Measurements from ENCODE around the gene KDR.

KDR gene

GRCh38 chr4:55124322-55125076 lies 896 bp downstream of the KDR start:
- no peak for DNase-seq (ENCODE audit: low read depth in 2 of 3, low spot score in 1 of 3)

DNA sequence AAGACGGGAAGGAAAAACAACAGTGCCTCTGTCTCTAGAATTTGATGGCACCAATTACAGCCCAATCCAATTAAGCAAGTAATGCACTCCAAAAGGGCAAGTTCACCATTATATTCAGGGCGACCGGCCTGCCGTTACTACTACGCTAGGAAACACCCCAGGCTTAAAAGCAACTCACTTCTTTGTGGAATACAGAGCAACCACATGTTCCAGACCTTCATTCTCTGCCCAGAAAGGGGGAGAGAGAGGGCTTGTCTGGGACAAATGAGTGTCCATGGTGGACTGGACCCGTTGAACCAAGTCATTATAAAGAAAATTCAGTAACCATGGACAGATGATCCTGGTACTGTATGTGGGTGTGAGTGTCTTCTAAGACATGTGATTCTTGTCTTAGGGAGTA lies 1.6 kb downstream of the KDR start:
- no peak for DNase-seq (ENCODE audit: low read depth in 2 of 3, low spot score in 1 of 3)

GRCh38 chr4:55122235-55122634 lies 3.2 kb downstream of the KDR start:
- no peak for DNase-seq (ENCODE audit: low read depth in 2 of 3, low spot score in 1 of 3)

GRCh38 chr4:55121246-55121645 lies 4.1 kb downstream of the KDR start:
- DNase-seq (ENCODE audit: low read depth in 2 of 3, low spot score in 1 of 3), result no peak

GRCh38 chr4:55118397-55118796 lies 7.0 kb downstream of the KDR start:
- DNase-seq (ENCODE audit: low read depth in 2 of 3, low spot score in 1 of 3), result no peak

DNA sequence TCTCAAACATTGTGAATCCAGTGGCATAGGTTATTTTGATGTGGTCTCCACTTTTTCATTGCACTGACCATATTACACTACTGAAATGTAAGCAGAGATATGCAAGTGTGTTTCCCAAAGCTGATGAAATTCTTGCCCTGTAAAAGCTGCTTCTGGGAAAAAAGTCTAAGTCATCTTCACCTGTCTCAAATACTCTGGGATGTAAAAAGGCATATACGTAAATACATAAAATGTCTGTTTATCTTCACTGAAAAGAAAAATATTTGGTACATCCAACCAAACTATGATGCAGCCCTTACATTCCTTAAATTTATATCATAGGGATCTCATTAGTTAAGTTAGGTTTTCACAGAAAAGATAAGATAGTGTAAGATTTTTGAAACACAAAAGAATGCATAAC lies 7.9 kb downstream of the KDR start:
- DNase-seq (ENCODE audit: low read depth in 2 of 3, low spot score in 1 of 3), result no peak

DNA sequence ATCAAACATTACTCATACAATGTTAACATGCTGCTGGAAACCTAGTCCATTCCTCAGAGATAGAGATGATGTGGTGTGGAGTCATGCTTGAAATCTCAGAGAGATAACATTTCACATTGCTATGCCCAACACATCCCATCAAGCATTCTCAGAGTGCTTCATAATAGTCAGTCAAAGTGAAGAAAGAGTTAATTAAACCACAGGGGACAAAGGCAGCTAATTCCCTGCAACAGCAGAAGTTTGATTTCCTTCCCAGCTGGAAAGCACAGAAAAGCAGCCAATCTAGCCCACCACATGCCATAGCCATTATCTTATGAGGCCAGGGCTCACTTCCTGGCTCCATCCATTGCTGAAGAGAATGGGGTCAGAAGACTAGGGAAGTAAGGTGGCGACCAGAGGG lies 8.9 kb downstream of the KDR start:
- DNase-seq (ENCODE audit: low read depth in 2 of 3, low spot score in 1 of 3), result no peak

DNA sequence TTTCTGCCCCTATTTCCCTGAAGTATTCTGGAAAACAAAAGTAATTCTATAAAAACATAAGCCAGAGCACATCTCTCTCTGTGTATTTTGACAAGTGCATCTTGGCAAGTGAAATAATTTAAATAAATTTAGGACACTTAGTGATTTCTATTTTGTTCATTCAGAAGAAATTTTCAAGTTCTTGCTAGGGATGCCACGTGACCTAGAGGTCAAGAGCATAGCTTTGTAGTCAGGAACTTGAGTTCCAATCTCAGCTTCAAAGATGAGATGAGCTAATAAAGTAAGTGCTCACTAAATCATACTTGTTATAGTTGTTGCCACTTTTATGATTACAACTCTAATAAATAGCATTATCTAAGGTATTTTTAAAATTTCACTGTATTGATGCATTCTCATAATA lies 13.8 kb downstream of the KDR start:
- DNase-seq (ENCODE audit: low read depth in 2 of 3, low spot score in 1 of 3), result no peak

GRCh38 chr4:55110131-55110530 lies 15.3 kb downstream of the KDR start:
- DNase-seq (ENCODE audit: low read depth in 2 of 3, low spot score in 1 of 3), result no peak

DNA sequence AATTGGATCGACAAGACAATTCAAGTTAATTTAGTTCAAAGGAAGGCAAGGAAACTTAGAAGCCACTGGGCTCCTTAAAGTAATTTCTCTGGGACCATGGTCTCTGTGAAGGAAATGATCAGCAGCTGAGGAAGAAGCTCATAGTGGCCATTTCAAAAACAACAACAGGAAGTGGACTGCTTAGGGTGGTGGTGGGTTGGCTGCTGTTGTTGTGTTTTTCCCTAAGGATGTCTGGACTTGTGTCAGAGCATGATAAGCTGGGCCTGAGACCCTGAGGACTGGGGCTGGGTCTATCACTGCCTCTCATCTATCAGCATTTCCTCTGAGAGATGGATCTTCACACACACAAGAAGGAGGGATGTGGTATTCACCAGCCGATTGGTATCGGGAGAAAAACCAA lies 18.3 kb downstream of the KDR start:
- no peak for DNase-seq (ENCODE audit: low read depth in 2 of 3, low spot score in 1 of 3)

DNA sequence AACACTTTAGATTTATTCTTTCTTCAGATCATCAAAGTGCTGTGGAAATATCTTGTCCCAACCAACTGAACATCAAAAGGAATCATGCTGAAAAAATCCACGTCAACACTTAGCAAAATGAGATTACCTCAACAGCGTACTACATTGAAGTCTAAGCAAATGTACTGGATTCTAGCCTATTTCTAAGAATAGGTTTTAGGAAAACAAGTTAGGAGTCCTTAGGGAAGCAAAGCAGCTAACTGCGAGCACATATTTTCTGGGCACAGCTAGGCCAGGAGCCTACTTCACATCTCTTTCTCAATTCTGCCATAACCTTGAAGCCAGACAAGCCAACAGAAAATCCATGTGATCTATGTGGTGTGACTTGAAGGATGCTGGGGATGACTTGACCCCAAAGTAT lies 22.2 kb downstream of the KDR start:
- no peak for DNase-seq (ENCODE audit: low read depth in 2 of 3, low spot score in 1 of 3)

DNA sequence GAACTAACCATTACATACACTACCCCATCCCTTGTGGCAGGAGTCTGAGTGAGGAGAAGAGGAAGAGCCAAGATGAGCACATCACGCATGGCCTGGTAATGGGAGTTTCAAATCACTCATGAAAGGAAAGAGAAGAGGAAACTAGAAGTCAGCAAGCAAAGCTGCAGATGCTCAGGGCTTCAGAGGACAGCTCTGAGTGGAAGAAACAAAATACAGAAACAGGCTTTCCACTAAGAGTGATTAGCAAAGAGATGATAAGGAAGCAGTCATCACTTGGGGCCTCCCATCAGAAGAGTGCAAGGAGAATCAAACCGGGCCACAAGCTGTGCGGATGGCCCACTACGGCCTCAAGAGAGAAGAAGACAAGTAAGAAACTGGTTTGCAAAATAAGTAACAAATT lies 25.6 kb downstream of the KDR start:
- no peak for DNase-seq (ENCODE audit: low read depth in 2 of 3, low spot score in 1 of 3)

DNA sequence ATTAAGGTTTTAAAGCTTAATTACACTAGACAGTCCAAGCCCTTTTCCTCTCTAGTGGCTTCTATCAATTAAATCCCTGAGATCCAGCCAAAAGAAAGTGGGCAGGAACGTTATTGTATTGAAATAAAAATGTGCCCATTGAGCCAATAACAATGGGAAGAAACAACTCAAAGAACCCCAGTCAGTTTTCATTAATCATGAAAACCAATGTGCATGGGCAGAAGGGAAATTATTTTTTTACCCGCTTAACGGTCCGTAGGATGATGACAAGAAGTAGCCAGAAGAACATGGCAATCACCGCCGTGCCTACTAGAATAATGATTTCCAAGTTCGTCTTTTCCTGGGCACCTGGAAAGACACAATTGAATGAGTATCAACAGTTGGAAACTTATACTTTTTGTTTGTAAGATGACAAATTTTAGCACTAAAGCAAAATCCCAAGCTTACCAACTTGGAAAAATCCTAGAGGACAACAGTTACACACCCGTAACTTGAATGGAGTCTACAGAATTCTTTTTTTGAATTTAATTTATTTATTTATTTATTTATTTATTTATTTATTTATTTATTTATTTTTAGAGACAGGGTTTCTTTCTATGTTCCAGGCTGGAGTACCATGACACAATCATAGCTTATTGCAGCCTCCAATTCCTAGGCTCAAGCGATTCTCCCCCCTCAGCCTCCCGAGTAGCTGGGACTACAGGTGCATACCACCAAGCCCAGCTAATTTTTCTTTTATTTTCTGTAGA lies 26.8 kb downstream of the KDR start:
- DNase-seq (ENCODE audit: low read depth in 2 of 3, low spot score in 1 of 3), result no peak

DNA sequence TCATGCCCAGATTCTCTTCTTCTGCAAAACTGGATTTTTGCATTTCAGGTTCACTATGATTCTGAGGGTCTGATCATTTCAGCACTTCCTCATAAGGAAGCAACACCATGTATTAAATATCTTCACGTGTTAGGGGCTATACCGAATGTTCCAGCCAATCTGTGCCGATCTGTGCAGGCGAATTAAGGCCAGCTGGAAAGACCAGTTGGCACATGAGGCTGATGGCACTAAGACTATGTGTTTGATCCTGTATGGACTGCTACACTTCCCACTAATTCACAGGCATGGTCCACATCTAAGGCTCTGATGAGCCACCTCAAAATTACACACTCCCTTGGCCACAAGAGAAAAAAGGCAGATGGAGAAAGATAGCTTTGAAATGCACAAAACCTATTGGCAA lies 28.8 kb downstream of the KDR start:
- no peak for DNase-seq (ENCODE audit: low read depth in 2 of 3, low spot score in 1 of 3)

- no peak for DNase-seq (ENCODE audit: low read depth in 2 of 3, low spot score in 1 of 3)
These were observed 29.4 kb downstream of the KDR start for GRCh38 chr4:55096045-55096444.

DNA sequence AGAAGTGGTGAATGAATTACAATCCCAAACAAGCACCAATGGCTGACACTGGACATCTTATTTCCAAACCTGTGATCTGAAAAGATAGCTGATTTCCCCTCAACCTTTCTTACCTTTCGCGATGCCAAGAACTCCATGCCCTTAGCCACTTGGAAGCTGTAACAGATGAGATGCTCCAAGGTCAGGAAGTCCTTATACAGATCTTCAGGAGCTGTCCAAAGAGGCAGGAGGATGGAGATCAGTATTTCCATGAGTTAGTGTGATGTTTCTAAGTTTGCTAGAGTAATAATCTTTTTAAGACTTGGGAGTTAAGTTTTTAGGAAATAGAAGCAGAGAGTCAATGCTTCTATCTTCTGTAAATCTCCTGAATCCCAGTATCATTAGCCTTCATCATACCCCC lies 32.9 kb downstream of the KDR start:
- DNase-seq (ENCODE audit: low read depth in 2 of 3, low spot score in 1 of 3), result no peak

DNA sequence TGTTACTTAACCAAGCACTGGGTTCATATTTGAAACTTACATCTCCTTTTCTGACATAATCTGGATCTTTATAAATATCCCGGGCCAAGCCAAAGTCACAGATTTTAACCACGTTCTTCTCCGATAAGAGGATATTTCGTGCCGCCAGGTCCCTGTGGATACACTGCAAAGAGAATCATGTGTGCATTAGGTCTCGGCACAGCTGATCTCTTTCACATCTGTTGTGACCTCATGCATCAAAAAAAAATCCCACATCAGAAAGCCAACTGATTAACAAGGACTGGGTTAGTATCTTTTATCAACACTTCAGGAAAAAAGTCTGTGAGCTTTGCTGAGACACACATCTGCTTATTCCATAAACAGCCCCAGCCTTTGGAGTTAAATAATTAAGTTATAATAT lies 35.5 kb downstream of the KDR start:
- DNase-seq (ENCODE audit: low read depth in 2 of 3, low spot score in 1 of 3), result no peak

- DNase-seq (ENCODE audit: low read depth in 2 of 3, low spot score in 1 of 3), result no peak
These were observed 37.5 kb downstream of the KDR start for GRCh38 chr4:55087913-55088260.

DNA sequence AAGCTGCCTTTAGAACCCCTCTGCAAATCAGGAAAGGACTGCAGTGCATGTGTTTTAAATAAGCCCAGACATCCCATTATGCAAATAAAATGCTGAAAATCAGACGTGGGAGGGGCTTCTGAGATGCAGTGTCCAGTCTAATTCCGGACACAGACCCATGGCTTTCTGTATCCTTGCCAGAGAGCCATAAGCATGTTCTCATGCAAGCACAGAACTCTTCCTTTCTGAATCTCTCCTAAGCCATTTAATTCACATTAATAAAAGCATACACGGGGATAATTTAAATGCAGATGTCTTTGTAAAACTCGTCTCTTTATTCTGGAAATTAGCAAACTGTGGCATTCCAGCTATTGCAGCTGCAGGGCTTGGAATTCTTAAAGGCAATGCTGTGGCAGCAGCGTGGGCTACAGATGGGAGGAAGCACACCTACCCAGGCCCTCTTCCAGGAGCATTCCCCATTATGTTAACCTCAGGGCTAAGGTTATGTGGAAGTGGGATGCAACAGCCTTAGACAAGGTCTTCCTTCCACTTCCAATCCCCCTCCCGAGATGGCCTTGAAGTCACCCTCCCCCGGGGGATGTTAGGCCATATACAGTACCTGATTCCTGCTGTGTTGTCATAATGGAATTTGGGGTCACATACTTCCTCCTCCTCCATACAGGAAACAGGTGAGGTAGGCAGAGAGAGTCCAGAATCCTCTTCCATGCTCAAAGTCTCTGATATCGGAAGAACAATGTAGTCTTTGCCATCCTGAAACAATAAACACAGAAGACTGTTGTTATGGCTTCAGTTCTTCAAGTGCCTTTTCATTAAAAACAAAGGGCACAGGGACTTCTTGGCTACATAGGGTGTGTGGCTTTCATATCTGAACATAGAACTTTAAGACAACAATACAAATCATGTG lies 38.1 kb downstream of the KDR start:
- no peak for DNase-seq (ENCODE audit: low read depth in 2 of 3, low spot score in 1 of 3)

- no peak for DNase-seq (ENCODE audit: low read depth in 2 of 3, low spot score in 1 of 3)
These were observed 38.8 kb downstream of the KDR start for GRCh38 chr4:55086578-55086977.

GRCh38 chr4:55083735-55084134 lies 41.7 kb downstream of the KDR start:
- DNase-seq (ENCODE audit: low read depth in 2 of 3, low spot score in 1 of 3), result no peak

DNA sequence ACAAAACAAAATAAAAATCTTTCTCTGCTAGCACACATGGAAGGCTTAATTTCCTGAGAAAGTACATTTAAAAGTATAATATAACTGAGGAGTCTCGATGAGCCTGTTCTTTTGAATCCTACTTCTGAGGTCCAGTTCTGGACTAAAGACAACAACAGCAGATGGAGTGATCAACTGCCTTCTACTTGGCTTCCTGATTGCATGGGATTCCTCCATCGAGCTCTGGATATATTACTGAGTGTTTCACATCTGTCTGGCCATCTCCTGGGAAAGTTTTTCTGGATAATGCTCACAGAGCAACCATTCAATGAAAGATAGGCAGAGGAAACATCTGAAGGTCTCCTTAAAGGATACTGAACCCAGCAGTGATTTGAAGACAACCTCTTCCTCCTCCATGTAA lies 42.6 kb downstream of the KDR start:
- DNase-seq (ENCODE audit: low read depth in 2 of 3, low spot score in 1 of 3), result no peak
